Mammary epithelial cell (primary cell): ENCODE results near the gene EYS.

Experiments used
- CTCF ChIP-seq, 2 donors: IDR thresholded peaks in 1 of 2; conservative IDR thresholded peaks in 1 of 2; 2 replicates each; pipeline ENCODE4 v1.5.1; 2011 to 2012; ENCODE audit warnings: inconsistent platforms in 2 of 2, low read length in 2 of 2, mild to moderate bottlenecking in 2 of 2, control low read depth in 1 of 2, low read depth in 1 of 2; ENCODE audit not compliant: insufficient read depth in 1 of 2; ENCODE audit errors: extremely low read depth in 1 of 2
- EZH2 ChIP-seq: IDR thresholded peaks from 2 replicates; pipeline ENCODE4 v1.6.1; 2012; ENCODE audit warnings: low read length, inconsistent platforms, borderline replicate concordance

- TF ChIP-seq CTCF (conservative IDR thresholded peaks at IDR 0.05 in 1 of 2, IDR thresholded peaks at IDR 0.05 in 1 of 2; ENCODE audit: extremely low read depth in 1 of 2, insufficient read depth in 1 of 2, low read depth in 1 of 2, low read length in 2 of 2) (no peak), EZH2 (no peak)
Observed at GRCh38 chr6:63714091-63714490, 1992.9 kb downstream of the EYS start.
